BE2C (cell line): ENCODE data around the gene ZNF700.
A peak's percentile ranks its signal among the peaks of the same experiment; 100 is the strongest.
"Not testable (repeated sequence)": the region's sequence is repeated elsewhere in the genome, so short reads cannot be mapped to it uniquely, and the experiment has no call there.

Source experiments
- DNase-seq: peaks from one replicate; pipeline ENCODE4 v3.0.0-alpha.2; 2020
- H3K27me3 ChIP-seq: fragments of 250-450 bp; sonication (Bioruptor Pico); 2 replicates; pipeline ENCODE4 v1.5.1; 2020; ENCODE audit warnings: mild to moderate bottlenecking
- H3K36me3 ChIP-seq: fragments of 250-450 bp; sonication (Bioruptor Pico); 2 replicates; pipeline ENCODE4 v1.5.1; 2020; ENCODE audit warnings: mild to moderate bottlenecking
- H3K4me1 ChIP-seq: fragments of 250-450 bp; sonication (Bioruptor Pico); 2 replicates; pipeline ENCODE4 v1.5.1; 2020
- H3K4me3 ChIP-seq: 2 replicates; pipeline ENCODE4 v1.5.1; 2011; ENCODE audit warnings: low read depth, low read length
- H3K9me3 ChIP-seq: fragments of 250-450 bp; sonication (Bioruptor Pico); 2 replicates; pipeline ENCODE4 v1.5.1; 2020
- TF ChIP-seq, protein P1 (sequence below): IDR thresholded peaks from 2 replicates; pipeline ENCODE4 v1.5.1; 2012; ENCODE audit warnings: mild to moderate bottlenecking, low read depth, low read length

ZNF700 gene

GRCh38 chr19:11905928-11906327 lies 19.0 kb upstream of the ZNF700 start:
- H3K36me3 ChIP-seq, result peaks cover 8% of the 10 kb centered on the region; the same call in 1 of the 2 replicates
- H3K27me3 ChIP-seq, result no peaks in the 10 kb centered on the region
- H3K4me3 ChIP-seq, result no peak overlapping the region
- DNase-seq, result no peak
- TF ChIP-seq, protein P1, sequence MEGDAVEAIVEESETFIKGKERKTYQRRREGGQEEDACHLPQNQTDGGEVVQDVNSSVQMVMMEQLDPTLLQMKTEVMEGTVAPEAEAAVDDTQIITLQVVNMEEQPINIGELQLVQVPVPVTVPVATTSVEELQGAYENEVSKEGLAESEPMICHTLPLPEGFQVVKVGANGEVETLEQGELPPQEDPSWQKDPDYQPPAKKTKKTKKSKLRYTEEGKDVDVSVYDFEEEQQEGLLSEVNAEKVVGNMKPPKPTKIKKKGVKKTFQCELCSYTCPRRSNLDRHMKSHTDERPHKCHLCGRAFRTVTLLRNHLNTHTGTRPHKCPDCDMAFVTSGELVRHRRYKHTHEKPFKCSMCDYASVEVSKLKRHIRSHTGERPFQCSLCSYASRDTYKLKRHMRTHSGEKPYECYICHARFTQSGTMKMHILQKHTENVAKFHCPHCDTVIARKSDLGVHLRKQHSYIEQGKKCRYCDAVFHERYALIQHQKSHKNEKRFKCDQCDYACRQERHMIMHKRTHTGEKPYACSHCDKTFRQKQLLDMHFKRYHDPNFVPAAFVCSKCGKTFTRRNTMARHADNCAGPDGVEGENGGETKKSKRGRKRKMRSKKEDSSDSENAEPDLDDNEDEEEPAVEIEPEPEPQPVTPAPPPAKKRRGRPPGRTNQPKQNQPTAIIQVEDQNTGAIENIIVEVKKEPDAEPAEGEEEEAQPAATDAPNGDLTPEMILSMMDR, result no peak
- no peaks in the 10 kb centered on the region for H3K4me1 ChIP-seq
- peaks cover 10% of the 10 kb centered on the region for H3K9me3 ChIP-seq

- not testable (repeated sequence) for H3K36me3 ChIP-seq, DNase-seq, H3K9me3 ChIP-seq, H3K4me1 ChIP-seq, H3K4me3 ChIP-seq, H3K27me3 ChIP-seq
Observed at GRCh38 chr19:11911937-11912336, 13.0 kb upstream of the ZNF700 start.

GRCh38 chr19:11914417-11915051 lies 10.4 kb upstream of the ZNF700 start:
- not testable (repeated sequence) for H3K4me3 ChIP-seq, H3K4me1 ChIP-seq, H3K36me3 ChIP-seq, H3K27me3 ChIP-seq, DNase-seq, H3K9me3 ChIP-seq

DNA sequence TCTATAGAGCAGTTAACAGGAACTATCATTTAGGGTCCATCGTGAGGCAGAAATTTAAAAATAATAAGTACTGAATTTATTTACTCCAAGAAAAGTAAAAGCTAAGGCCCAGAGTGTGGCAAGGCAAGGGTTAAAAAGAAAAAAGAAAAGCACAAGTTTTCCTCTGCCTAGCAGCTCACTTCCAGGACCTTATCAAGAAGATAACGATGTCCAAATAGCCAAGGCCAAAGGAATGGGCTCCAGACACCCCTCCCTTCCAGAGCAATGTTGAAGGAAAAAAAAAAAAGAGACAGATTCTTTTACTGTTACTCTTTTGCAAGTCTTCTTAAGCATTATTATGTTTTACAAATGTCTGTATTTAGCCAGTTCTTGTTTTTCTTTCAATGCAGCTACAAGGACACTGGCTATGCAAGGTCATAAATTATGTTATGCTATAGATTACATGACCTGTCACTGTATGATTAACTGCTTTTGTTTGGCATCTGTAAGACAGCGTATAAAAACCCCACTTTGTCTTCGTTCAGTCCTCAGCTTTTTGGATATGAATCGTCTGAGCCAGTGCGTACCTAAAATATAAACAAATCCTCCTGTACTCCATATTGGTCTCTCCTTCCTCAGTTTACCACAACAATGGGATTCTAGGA lies 2.9 kb upstream of the ZNF700 start:
- peaks cover 4% of the 10 kb centered on the region for H3K4me1 ChIP-seq
- no peaks in the 10 kb centered on the region for H3K27me3 ChIP-seq
- DNase-seq, result no peak
- no peaks in the 10 kb centered on the region for H3K36me3 ChIP-seq
- no peaks in the 10 kb centered on the region for H3K9me3 ChIP-seq
- TF ChIP-seq, protein P1, result no peak
- no peak overlapping the region for H3K4me3 ChIP-seq

- H3K27me3 ChIP-seq, H3K4me1 ChIP-seq, H3K9me3 ChIP-seq, H3K36me3 ChIP-seq, DNase-seq: not testable (repeated sequence)
- H3K4me3 ChIP-seq, result peak overlapping the region; percentile 84
Observed at GRCh38 chr19:11925651-11926187, 812 bp downstream of the ZNF700 start.

DNA sequence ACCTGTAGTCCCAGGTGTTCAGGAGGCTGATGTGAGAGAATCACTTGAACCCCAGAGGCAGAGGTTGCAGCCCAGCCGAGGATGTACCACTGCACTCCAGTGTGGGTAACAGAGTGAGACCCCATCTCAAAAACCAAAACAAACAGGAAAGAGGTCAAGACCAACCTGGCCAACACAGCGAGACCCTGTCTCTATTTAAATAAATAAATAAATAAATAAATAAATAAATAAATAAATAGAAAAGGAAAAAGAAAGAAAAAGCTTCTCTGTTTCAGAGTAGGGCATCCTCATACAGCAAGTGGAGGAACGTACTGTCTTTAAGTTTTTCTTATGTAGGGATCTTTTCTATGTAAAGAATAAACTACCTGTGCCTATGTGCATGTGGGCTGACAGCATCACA lies 2.3 kb downstream of the ZNF700 start:
- no peak overlapping the region for H3K4me3 ChIP-seq

DNA sequence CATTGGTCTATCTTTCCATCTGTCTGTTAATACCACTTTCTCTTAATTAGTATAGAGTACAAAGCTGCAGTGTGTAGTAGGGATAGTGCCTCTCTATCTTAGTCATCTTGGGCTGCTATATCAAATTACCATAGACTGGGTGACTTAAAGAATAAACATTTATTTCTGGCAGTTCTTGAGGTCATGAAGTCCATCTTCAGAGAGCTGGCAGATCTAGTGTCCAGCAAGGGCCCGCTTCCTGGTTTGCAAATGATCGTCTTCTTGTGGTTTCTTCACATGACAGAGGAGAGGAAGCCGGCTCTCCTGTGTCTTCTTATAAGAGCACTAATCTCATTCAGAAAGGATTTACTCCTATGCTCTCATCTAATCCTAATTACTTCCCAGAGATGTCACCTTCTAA lies 6.1 kb downstream of the ZNF700 start:
- Histone ChIP-seq H3K9me3 (peaks cover 3% of the 10 kb centered on the region; the same call in 1 of the 2 replicates), H3K36me3 (no peaks in the 10 kb centered on the region), H3K27me3 (no peaks in the 10 kb centered on the region), H3K4me1 (no peaks in the 10 kb centered on the region), H3K4me3 (no peak overlapping the region)
- no peak for DNase-seq
- TF ChIP-seq, protein P1, result no peak

More for the DNA sequence above, 2.3 kb downstream of the ZNF700 start:
- no peaks in the 10 kb centered on the region for H3K27me3 ChIP-seq
- H3K4me1 ChIP-seq, result peaks cover 4% of the 10 kb centered on the region
- no peaks in the 10 kb centered on the region for H3K9me3 ChIP-seq
- no peak for DNase-seq
- TF ChIP-seq, protein P1, result no peak
- H3K36me3 ChIP-seq, result no peaks in the 10 kb centered on the region
